Activated T-cell treated with anti-CD3 and anti-CD28 coated beads for 24 hours (primary cell): ENCODE measurements around the gene WDR45B.
"Not testable (repeated sequence)": the region's sequence is repeated elsewhere in the genome, so short reads cannot be mapped to it uniquely, and the experiment has no call there.

Experiments
- DNase-seq: peaks from one replicate; pipeline ENCODE4 v3.0.0-alpha.2; 2020; ENCODE audit warnings: low read depth

WDR45B gene

GRCh38 chr17:82657926-82658325 lies 9.7 kb upstream of the WDR45B start:
- no peak for DNase-seq

- no peak for DNase-seq
Measured at GRCh38 chr17:82656266-82656665, 8.0 kb upstream of the WDR45B start.

DNA sequence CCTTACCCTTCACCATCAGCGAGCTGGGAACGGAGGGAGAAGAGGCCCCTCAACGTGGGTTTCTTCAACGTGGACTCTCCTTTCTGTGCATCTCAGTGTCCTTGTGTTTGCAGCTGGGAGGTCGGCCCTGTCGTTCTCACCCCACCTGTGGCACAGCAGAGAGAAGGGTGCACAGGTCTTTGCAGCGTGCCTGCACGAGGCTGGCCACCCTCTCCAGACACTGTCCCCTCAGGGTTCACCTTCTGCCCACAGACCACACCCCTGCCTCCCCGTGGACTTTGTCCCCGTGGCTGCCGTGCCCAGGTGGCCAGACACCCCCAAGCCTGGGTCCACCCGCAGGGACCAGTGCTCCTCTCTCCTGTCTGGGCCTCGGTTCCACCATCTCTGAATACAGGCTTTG lies 7.3 kb upstream of the WDR45B start:
- no peak for DNase-seq

- DNase-seq: no peak
Measured at GRCh38 chr17:82655038-82655479, 6.8 kb upstream of the WDR45B start.

DNA sequence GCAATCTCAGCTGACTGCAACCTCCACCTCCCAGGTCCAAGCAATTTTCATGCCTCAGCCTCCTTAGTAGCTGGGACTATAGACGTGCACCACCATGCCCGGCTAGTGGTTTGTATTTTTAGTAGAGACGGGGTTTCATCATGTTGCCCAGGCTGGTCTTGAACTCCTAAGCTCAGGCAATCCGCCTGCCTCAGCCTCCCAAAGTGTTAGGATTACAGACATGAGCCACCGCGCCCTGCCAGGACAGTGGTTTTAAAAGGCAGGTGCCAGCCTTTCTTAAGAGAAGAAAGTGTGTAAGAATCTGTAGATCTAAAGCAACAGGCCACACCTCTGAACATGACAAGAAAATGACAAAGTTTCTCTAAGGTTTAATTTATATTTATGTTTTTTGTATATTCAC lies 6.4 kb upstream of the WDR45B start:
- not testable (repeated sequence) for DNase-seq

GRCh38 chr17:82653651-82654528 lies 5.6 kb upstream of the WDR45B start:
- DNase-seq: no peak

DNA sequence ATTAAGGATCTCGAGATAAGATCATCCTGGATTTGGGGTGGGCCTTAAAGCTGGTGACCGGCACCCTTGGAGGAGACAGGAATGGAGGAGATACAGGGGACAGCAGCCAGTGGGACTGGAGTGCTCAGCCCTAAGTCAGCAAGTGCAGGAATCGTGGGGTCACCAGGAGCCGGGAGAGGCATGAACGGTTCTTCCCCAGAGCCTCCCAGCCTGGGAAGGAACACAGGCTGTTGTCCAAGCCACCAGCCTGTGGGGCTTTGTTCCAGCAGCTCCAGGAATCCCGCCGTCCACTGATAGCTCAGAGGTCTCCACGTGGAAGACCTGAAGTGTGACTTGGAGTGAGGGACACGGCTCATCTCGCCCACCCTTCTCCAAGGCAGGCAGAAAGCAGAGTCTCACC lies 2.5 kb upstream of the WDR45B start:
- no peak for DNase-seq

DNA sequence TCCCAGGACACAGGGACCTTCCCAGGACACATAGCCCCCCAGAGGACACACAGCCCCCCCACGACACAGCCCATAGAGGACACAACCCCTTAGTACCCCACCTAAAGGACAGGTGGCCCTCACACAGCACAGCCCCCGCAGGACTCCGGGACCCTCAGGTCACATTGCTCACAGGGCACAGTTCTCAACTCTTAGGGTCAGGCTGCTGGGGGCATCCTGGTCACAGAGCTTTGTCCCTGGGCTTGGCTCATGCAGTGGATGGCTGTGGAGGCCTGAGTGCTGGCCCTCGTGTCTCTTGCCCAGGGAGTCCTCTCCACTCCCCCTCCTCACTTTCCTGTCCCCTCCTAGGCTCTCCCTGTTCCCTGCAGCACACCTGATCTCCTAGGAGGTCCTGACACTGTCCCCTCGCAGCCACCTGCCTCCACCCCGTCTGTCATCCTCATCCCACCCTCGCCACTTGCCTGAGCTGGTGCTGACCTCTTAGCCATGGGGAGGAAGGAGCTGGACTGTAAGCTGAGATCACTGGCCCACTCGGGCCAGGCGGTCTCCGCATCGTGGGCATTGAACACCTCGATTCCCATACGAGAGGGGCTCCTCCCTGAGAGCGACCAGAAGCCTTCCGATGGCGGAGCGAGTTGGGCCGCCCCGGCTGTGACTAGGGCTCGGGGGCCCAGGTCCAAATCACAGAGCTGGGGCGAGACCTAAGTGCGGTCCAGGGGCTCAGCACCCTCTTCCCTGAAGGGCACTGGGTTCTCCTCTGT lies 1.4 kb upstream of the WDR45B start:
- DNase-seq: no peak

- DNase-seq: no peak
Measured at GRCh38 chr17:82648742-82649331, 593 bp upstream of the WDR45B start.

DNA sequence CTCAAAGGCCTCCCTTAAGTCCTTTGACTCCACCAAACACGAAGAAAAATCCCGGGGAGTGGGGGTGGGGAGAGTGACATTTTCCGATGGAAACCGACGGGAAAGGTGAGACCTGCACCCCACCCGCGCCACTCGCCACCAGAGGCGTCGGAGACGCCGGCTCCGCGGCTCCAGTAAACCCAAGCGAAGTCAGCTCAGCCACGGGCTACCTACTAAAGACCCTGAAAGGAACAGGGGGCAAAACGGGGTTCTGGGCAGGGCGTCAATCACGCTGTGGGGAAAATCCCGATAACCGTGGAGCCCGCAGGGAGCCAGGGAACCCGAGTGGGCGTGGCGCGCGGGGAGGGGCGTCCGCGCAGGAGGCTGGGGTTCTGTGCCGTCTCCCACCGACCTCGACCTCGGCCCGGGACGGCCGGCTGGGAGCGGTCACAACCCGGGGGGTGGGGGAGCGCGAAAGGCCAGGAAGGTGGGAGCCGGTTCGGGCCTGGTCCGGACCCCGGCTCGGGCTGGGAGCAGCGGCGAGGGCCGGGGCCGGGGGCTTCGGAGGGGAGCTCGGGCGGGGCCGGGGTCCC lies 565 bp downstream of the WDR45B start:
- peak; percentile 20 for DNase-seq

DNA sequence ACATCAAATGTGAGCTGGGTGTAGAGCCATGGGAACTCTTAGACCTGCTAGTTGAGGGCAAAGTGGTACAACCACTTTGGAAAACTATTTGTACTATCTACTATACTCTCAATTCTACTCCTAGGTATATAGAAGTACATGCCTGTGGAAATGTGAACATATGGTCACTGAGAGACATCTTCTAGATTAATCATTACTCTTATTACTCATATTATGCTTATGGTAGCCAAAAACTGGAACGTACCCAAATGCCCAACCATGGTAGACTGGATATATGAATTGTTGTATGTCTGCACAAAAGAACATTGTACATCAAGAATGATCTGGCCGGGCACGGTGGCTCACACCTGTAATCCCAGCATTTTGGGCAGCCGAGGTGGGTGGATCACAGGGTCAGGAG lies 2.7 kb downstream of the WDR45B start:
- DNase-seq: no peak

DNA sequence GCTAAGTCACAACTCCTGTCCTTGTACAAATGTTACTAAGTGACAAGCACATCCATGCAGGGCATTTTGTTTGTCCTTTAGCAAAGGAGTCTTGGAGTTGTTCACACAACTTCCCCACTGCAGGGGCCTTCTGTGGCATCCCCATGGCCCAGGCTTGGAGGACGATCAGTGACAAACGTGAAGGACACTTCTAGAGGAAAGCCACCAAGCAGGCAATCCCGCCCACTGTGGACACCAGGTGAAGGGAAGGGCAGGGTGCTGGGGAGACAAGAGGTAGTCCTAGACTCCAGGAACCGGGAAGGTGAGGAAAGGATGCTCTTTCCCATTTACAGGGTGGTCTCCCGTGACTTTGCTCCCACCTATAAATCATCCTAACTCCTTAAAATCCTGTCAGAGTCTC lies 4.1 kb downstream of the WDR45B start:
- DNase-seq: no peak

DNA sequence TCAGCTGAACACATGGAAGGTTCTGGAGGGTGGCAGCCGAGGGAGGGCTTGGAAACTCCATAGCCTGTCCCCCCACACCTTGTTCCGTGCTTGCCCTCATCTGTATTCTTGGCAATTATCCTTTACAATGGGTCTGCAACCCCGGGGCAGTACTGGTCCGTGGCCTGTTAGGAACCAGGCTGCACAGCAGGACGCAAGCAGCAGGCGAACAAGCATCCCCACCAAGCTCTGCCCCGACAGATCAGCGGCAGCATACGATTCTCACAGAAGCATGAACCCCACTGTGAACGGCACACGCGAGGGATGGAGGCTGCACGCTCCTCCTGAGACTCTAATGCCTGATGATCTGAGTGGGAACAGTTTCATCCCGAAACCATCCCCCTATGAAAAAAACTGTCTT lies 6.2 kb downstream of the WDR45B start:
- no peak for DNase-seq

DNA sequence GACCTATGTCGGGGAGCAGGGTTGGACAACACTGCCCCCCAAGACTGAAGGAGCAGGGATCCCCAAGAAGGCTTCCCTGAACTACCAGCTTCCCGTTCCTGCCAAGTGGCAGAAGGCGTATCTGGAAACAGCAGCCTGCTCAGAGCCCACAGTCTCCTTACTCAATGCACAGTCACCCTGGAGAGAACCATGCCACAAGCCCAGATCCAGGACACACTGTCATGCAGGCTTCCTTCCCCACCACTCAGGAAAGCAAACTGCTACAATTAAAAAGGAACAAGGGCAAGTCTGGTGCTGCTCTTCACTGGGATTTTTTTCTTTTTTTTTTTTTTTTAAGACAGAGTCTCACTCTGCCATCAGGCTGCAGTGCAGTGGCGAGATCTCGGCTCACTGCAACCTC lies 8.2 kb downstream of the WDR45B start:
- DNase-seq: no peak

- DNase-seq: no peak
Measured at GRCh38 chr17:82639628-82640027, 8.6 kb downstream of the WDR45B start.

DNA sequence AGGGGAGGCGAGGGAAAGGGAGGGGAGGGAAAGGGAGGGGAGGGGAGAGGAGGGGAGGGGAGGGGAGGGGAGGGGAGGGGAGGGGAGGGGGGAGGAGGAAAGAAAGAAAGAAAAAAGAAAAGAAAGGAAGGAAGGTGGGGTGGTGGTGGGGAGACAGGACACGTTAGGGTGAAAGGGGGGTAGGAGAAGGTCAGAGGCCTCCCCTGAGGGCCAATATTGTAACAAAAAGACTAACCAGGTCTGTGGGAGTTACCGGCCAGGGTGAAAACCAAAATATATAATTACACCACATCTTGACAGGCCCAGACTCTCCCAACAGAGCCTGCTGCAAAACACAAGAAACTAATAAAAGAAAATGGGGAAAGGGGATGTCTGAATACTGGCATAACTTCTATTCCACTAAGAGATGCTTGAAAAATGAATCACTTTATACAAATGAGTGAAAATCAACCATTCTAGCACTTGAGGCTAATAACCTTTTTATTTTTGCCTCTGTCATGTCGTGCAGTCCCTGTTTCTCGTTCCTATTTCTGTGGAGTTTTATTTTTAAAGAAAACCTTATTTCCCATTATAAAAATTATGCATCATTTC lies 10.0 kb downstream of the WDR45B start:
- no peak for DNase-seq

GRCh38 chr17:82636626-82637598 lies 11.3 kb downstream of the WDR45B start:
- DNase-seq: no peak

DNA sequence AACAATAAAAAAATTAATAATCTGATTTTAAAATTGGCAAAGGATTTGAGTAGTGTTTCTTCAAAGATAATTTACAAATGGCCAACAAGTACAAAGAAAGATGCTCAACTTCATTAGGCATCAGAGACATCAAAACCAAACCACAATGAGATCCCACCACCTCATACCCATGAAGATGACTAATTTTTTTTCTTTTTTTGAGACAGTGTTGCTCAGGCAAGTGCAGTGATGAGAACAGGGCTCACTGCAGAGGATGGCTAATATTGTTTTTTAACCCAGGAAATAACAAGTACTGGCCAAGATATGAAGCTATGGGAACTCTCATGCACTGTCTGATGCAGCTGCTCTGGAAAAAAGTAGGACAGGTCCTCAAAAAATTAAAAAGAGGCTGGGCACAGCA lies 14.9 kb downstream of the WDR45B start:
- no peak for DNase-seq

- DNase-seq: no peak
Measured at GRCh38 chr17:82632451-82632850, 15.8 kb downstream of the WDR45B start.

DNA sequence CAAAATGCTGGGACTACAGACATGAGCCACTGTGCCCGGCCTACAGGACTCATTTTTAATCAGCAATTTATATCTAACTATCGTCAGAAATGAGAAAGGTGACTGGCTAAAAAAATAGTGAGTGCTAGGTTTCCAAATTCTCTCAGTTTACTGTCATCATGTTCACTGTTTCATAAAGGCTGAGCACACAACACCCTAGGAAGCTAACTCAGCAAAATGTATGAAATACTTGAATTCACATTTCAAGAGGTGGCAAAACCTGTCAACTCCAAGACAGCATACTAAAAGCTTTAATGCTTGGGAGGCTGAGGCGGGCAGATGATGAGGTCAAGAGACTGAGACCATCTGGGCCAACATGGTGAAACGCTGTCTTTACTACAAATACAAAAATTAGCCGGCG lies 16.7 kb downstream of the WDR45B start:
- no peak for DNase-seq

DNA sequence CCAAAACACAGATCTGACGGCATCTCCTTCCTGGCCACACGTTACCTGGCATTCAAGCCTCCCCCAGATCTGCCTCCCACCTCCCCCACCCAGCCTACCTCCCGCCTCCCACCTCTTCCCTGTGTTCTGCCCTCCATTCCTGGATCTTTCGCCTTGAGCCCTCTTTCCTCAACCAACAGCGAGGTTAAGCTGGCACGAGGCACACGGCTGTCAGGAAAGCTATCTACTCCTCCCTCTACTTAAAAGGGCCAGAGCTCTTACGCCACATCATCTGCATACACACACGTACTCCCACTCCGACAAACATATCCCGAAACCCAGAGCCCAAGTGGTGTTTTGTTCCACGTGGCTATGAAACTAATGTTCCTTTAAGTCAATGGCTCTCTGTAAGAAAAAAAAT lies 18.0 kb downstream of the WDR45B start:
- no peak for DNase-seq
